IMR-90 (cell line): ENCODE results near the gene CCDC152. TPM values are rescaled to one million over a fixed set of nuclear protein-coding genes. Genes with fewer than 3 reads are reported as not detected.

Experiments
- ATAC-seq: fragments of 200-7000 bp; cut with Tn5 transposase; 2 replicates; pipeline ENCODE4 v1.9.1; 2020; ENCODE audit warnings: low read depth, mild to moderate bottlenecking, moderate library complexity
- BruUV-seq: library from RNA; stranded (reverse); fragments of 400-500 nt; replicated peaks from 2 replicates; lab custom pipeline; 2021; lab: Mats Ljungman, UMichigan
- CTCF ChIA-PET: fragments of 300-600 bp; formaldehyde crosslinking; extraction: SDS; loops from one replicate; lab custom pipeline; 2021; ENCODE audit warnings: antibody characterized with exemption; lab: Yijun Ruan, JAX
- POLR2A ChIA-PET: fragments of 300-600 bp; sonication (Branson Sonifier 250); formaldehyde crosslinking; loops from one replicate; lab custom pipeline; 2022; ENCODE audit warnings: antibody characterized with exemption; ENCODE audit not compliant: unreplicated experiment; lab: Charles Lee
- DNase-seq: peaks from one replicate; pipeline ENCODE4 v3.0.0; 2013
- H2AFZ ChIP-seq: replicated peaks from 2 replicates; pipeline ENCODE3; 2013; ENCODE audit warnings: low read length, mild to moderate bottlenecking; ENCODE audit not compliant: poor library complexity
- H2AK5ac ChIP-seq: 2 replicates; pipeline ENCODE4 v1.6.1; 2013; ENCODE audit warnings: low read depth, low read length, inconsistent platforms
- H2AK9ac ChIP-seq: replicated peaks from 2 replicates; pipeline ENCODE3; 2013; ENCODE audit warnings: mild to moderate bottlenecking, low read depth, low read length, moderate library complexity; ENCODE audit not compliant: poor library complexity
- H2BK120ac ChIP-seq: 2 replicates; pipeline ENCODE4 v1.6.1; 2013; ENCODE audit warnings: low read depth, low read length, inconsistent platforms
- H2BK15ac ChIP-seq: 3 replicates; pipeline ENCODE4 v1.6.1; 2013; ENCODE audit warnings: low read depth, low read length, inconsistent platforms
- H2BK20ac ChIP-seq: 2 replicates; pipeline ENCODE4 v1.6.1; 2013; ENCODE audit warnings: low read depth, mild to moderate bottlenecking, inconsistent platforms, low read length, moderate library complexity
- H2BK5ac ChIP-seq: 2 replicates; pipeline ENCODE4 v1.6.1; 2013; ENCODE audit warnings: mild to moderate bottlenecking, low read depth, low read length, inconsistent platforms; ENCODE audit not compliant: poor library complexity, severe bottlenecking
- H3K14ac ChIP-seq: replicated peaks from 2 replicates; pipeline ENCODE4 v1.6.1; 2013; ENCODE audit warnings: low read depth, low read length, inconsistent platforms
- H3K18ac ChIP-seq: 2 replicates; pipeline ENCODE4 v1.6.1; 2013; ENCODE audit warnings: low read depth, low read length, control low read depth
- H3K23ac ChIP-seq: 2 replicates; pipeline ENCODE4 v1.6.1; 2013; ENCODE audit warnings: low read depth, low read length, inconsistent platforms
- H3K27ac ChIP-seq: 2 replicates; pipeline ENCODE4 v1.5.1; 2013; ENCODE audit warnings: mild to moderate bottlenecking, control low read depth, low read length; ENCODE audit not compliant: insufficient read depth
- H3K27me3 ChIP-seq: 2 replicates; pipeline ENCODE4 v1.6.1; 2013; ENCODE audit warnings: low read length; ENCODE audit not compliant: control insufficient read depth, insufficient read depth
- H3K36me3 ChIP-seq: 2 replicates; pipeline ENCODE4 v1.6.1; 2013; ENCODE audit warnings: low read length, mixed read lengths; ENCODE audit not compliant: control insufficient read depth, insufficient read depth
- H3K4ac ChIP-seq: 2 replicates; pipeline ENCODE4 v1.6.1; 2013; ENCODE audit warnings: low read depth, low read length, inconsistent platforms
- H3K4me1 ChIP-seq: 2 replicates; pipeline ENCODE4 v1.6.1; 2013; ENCODE audit warnings: low read length, mixed read lengths; ENCODE audit not compliant: control insufficient read depth, insufficient read depth
- H3K4me2 ChIP-seq: 2 replicates; pipeline ENCODE4 v1.6.1; 2013; ENCODE audit warnings: low read depth, mild to moderate bottlenecking, control low read depth, low read length, moderate library complexity
- H3K4me3 ChIP-seq: 2 replicates; pipeline ENCODE4 v1.5.1; 2013; ENCODE audit warnings: low read depth, mild to moderate bottlenecking, control low read depth, low read length, moderate library complexity; ENCODE audit not compliant: insufficient read depth
- H3K56ac ChIP-seq: 2 replicates; pipeline ENCODE4 v1.6.1; 2013; ENCODE audit warnings: low read length, inconsistent platforms; ENCODE audit not compliant: insufficient read depth; ENCODE audit errors: extremely low read depth
- H3K79me1 ChIP-seq, 2 experiments: 2 replicates each; pipeline ENCODE4 v1.6.1; 2013; ENCODE audit warnings: low read length in 2 of 2, inconsistent platforms in 1 of 2, low read depth in 1 of 2
- H3K9ac ChIP-seq: 2 replicates; pipeline ENCODE4 v1.6.1; 2013; ENCODE audit warnings: low read depth, low read length, control low read depth
- H3K9me1 ChIP-seq: 2 replicates; pipeline ENCODE4 v1.6.1; 2013; ENCODE audit warnings: low read length, inconsistent platforms; ENCODE audit not compliant: insufficient read depth
- H3K9me3 ChIP-seq: 2 replicates; pipeline ENCODE4 v1.6.1; 2013; ENCODE audit warnings: low read length; ENCODE audit not compliant: control insufficient read depth, insufficient read depth
- H4K20me1 ChIP-seq: 2 replicates; pipeline ENCODE4 v1.6.1; 2013; ENCODE audit warnings: low read length, inconsistent platforms; ENCODE audit not compliant: insufficient read depth
- H4K5ac ChIP-seq: 2 replicates; pipeline ENCODE4 v1.6.1; 2013; ENCODE audit warnings: mild to moderate bottlenecking, low read depth, low read length, control low read depth
- H4K8ac ChIP-seq, 2 experiments: 2 replicates each; pipeline ENCODE4 v1.6.1; 2013; ENCODE audit warnings: low read depth in 2 of 2, low read length in 2 of 2, control low read depth in 1 of 2, inconsistent platforms in 1 of 2
- H4K91ac ChIP-seq: 2 replicates; pipeline ENCODE4 v1.6.1; 2013; ENCODE audit warnings: low read depth, low read length, inconsistent platforms; ENCODE audit not compliant: insufficient read depth
- BHLHE40 ChIP-seq: fragments of 150-350 bp; IDR thresholded peaks from 2 replicates; pipeline ENCODE4 v1.6.1; 2016; ENCODE audit warnings: mild to moderate bottlenecking, low read depth, low read length
- CEBPB ChIP-seq: IDR thresholded peaks from 2 replicates; pipeline ENCODE4 v1.6.1; 2012; ENCODE audit warnings: low read depth, low read length, improper control_type of control experiment
- CHD1 ChIP-seq: IDR thresholded peaks from 2 replicates; pipeline ENCODE4 v1.6.1; 2012; ENCODE audit warnings: low read depth, low read length, improper control_type of control experiment
- ELK1 ChIP-seq: fragments of 150-350 bp; IDR thresholded peaks from 2 replicates; pipeline ENCODE4 v1.6.1; 2016; ENCODE audit warnings: low read depth, mild to moderate bottlenecking, low read length, moderate library complexity, borderline replicate concordance
- FOS ChIP-seq: fragments of 150-350 bp; IDR thresholded peaks from 2 replicates; pipeline ENCODE4 v1.6.1; 2016; ENCODE audit warnings: low read depth, low read length
- MAFK ChIP-seq: IDR thresholded peaks from 2 replicates; pipeline ENCODE4 v1.6.1; 2012; ENCODE audit warnings: low read depth, low read length, improper control_type of control experiment
- MAZ ChIP-seq: IDR thresholded peaks from 2 replicates; pipeline ENCODE4 v1.6.1; 2012; ENCODE audit warnings: low read depth, mild to moderate bottlenecking, low read length, improper control_type of control experiment, moderate library complexity, borderline replicate concordance
- MXI1 ChIP-seq: IDR thresholded peaks from 2 replicates; pipeline ENCODE4 v1.6.1; 2012; ENCODE audit warnings: low read depth, mild to moderate bottlenecking, low read length, moderate library complexity, borderline replicate concordance
- NFE2L2 ChIP-seq: fragments of 150-350 bp; IDR thresholded peaks from 2 replicates; pipeline ENCODE4 v1.6.1; 2016; ENCODE audit warnings: low read depth, mild to moderate bottlenecking, low read length
- POLR2A ChIP-seq: IDR thresholded peaks from 2 replicates; pipeline ENCODE4 v1.6.1; 2012; ENCODE audit warnings: mild to moderate bottlenecking, low read depth, low read length
- RAD21 ChIP-seq: IDR thresholded peaks from 2 replicates; pipeline ENCODE4 v1.6.1; 2012; ENCODE audit warnings: low read length, improper control_type of control experiment
- RCOR1 ChIP-seq: IDR thresholded peaks from 2 replicates; pipeline ENCODE4 v1.6.1; 2012; ENCODE audit warnings: mild to moderate bottlenecking, low read length, improper control_type of control experiment; ENCODE audit not compliant: insufficient replicate concordance
- RFX5 ChIP-seq: IDR thresholded peaks from 2 replicates; pipeline ENCODE4 v1.8.0; 2012; ENCODE audit warnings: low read depth, mild to moderate bottlenecking, low read length, moderate library complexity
- SMC3 ChIP-seq: fragments of 150-350 bp; IDR thresholded peaks from 2 replicates; pipeline ENCODE4 v1.6.1; 2016; ENCODE audit warnings: low read depth, mild to moderate bottlenecking, antibody characterized with exemption, low read length, moderate library complexity
- USF2 ChIP-seq: fragments of 150-350 bp; IDR thresholded peaks from 2 replicates; pipeline ENCODE4 v1.6.1; 2017; ENCODE audit warnings: mild to moderate bottlenecking, antibody characterized with exemption, low read length, low read depth
- WGBS, 2 experiments: methylation state at CpG; one replicate each; pipeline versions ENCODE4 v1.1.5 to v1.1.7; 2013; ENCODE audit warnings: missing lambda C conversion rate in 2 of 2; ENCODE audit not compliant: insufficient read length in 1 of 2; ENCODE audit errors: extremely low coverage in 2 of 2; 5-methylcytosine and 5-hydroxymethylcytosine counted together
- dilution Hi-C: fragments of 300-500 bp; cut with HindIII; formaldehyde crosslinking; loops from one replicate; pipeline ENCODE4 v1.14.3; 2018; ENCODE audit warnings: low sequenced_read_pairs; ENCODE audit not compliant: unreplicated experiment
- in situ Hi-C: fragments of 300-500 bp; cut with MboI; formaldehyde crosslinking; loops from 3 replicates; pipeline ENCODE4 v1.14.3; 2019; ENCODE audit warnings: low sequenced_read_pairs, inconsistent platforms, mixed read lengths
- intact Hi-C: fragments of 100-400 bp; cut with micrococcal nuclease; formaldehyde crosslinking; loops from 2 replicates; pipeline ENCODE4 v1.10.0; 2022
- polyA plus RNA-seq, 3 experiments: library from polyadenylated mRNA; depleted of rRNA; stranded (reverse); fragments of >200 nt; gene quantifications; 2 replicates each; pipeline ENCODE4 v1.2.3, GENCODE V29; 2012; ENCODE audit warnings: low replicate concordance in 1 of 3
- total RNA-seq: library from RNA; depleted of rRNA; stranded (reverse); fragments of >200 nt; gene quantifications from 2 replicates; pipeline ENCODE4 v1.2.3, GENCODE V29; 2012
- TF ChIP-seq, protein P1 (sequence below): conservative IDR thresholded peaks from 2 replicates; pipeline ENCODE4 v1.5.1; 2012; ENCODE audit warnings: mild to moderate bottlenecking, low read depth, low read length, improper control_type of control experiment

The CCDC152 gene
- total and polyA plus RNA-seq, 2 of the 4 experiments (the other 2 are of a cell fraction) = 0.87 to 0.90 TPM

- no peak overlapping the region for H3K4ac ChIP-seq
Measured at GRCh38 chr5:42768106-42768504, 11.5 kb downstream of the CCDC152 start.

More at GRCh38 chr5:42768106-42768504, 11.5 kb downstream of the CCDC152 start:
- dilution Hi-C loops (no loop called here), intact Hi-C loops (loop anchor here (10.0 kb wide), 1 partner anchor 117 kb away; no protein-coding TSS in a partner anchor), in situ Hi-C loops (loop anchor here (25.0 kb wide), 1 partner anchor 906 kb away; the partner anchor contains the start of gene OXCT1)
- Histone ChIP-seq H3K36me3 (no peaks in the 10 kb centered on the region), H2AK5ac (no peak overlapping the region), H4K20me1 (no peaks in the 10 kb centered on the region), H2BK120ac (no peak overlapping the region), H2BK15ac (no peak overlapping the region), H4K91ac (no peak overlapping the region), H3K9me3 (no peaks in the 10 kb centered on the region), H3K4me1 (no peaks in the 10 kb centered on the region), H3K14ac (no peak overlapping the region), H2AFZ (no peak overlapping the region), H3K27me3 (no peaks in the 10 kb centered on the region), H3K23ac (no peak overlapping the region), H4K5ac (no peak overlapping the region), H3K27ac (no peak overlapping the region), H3K9ac (no peak overlapping the region), H2BK5ac (no peak overlapping the region), H3K4me2 (no peak overlapping the region), H3K18ac (no peak overlapping the region), H3K56ac (no peak overlapping the region), H2BK20ac (no peak overlapping the region), H4K8ac (no peak overlapping the region), H3K9me1 (no peaks in the 10 kb centered on the region), H3K4me3 (no peak overlapping the region), H2AK9ac (no peak overlapping the region), H3K79me1 (no peaks in the 10 kb centered on the region)
- ATAC-seq = no peak
- CTCF ChIA-PET = interaction anchor here (0.6 to 1.6 kb wide), 7 partner anchors 9 to 912 kb away, joined by 3 to 8 read pairs (median 3); no protein-coding TSS in a partner anchor
- TF ChIP-seq USF2 (no peak), RAD21 (no peak), RCOR1 (no peak), MXI1 (no peak), NFE2L2 (no peak), MAFK (no peak), CEBPB (no peak), SMC3 (no peak), POLR2A (no peak), ELK1 (no peak), BHLHE40 (no peak), RFX5 (no peak), MAZ (no peak), FOS (no peak), CHD1 (no peak)
- TF ChIP-seq, protein P1, sequence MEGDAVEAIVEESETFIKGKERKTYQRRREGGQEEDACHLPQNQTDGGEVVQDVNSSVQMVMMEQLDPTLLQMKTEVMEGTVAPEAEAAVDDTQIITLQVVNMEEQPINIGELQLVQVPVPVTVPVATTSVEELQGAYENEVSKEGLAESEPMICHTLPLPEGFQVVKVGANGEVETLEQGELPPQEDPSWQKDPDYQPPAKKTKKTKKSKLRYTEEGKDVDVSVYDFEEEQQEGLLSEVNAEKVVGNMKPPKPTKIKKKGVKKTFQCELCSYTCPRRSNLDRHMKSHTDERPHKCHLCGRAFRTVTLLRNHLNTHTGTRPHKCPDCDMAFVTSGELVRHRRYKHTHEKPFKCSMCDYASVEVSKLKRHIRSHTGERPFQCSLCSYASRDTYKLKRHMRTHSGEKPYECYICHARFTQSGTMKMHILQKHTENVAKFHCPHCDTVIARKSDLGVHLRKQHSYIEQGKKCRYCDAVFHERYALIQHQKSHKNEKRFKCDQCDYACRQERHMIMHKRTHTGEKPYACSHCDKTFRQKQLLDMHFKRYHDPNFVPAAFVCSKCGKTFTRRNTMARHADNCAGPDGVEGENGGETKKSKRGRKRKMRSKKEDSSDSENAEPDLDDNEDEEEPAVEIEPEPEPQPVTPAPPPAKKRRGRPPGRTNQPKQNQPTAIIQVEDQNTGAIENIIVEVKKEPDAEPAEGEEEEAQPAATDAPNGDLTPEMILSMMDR = no peak
- POLR2A ChIA-PET = no interaction called here
- no peak for DNase-seq
- no CpG with 5 or more reads among the region's 1 CpG for WGBS, 2 experiments
- BruUV-seq = no TSS peak
